ENCODE results near the gene HLA-A. TPM values are rescaled to one million over a fixed set of nuclear protein-coding genes. Genes with fewer than 3 reads are reported as not detected.

HLA-A gene
- total RNA-seq, 1 experiment from 2014 or later = 251 TPM

DNA sequence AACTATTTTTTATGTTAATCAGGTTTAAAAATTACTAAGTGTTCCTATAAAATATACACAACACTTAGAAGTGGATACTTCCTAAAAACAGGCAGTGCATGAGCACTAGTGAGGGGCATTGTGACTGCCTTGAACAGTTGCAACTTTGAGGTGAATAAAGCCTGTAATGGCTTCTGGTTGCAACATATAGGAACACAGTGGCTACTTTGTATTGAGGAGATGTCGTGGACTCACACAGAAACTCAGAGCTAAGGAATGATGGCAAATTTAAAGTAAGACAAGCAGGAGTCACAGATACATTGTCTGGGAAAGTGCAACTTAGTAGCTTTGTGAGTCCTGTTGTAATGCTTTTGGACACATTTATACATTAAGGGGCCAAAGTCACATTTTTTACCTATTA, 861 bp upstream of the HLA-A start:
- CTCF ChIA-PET = no interaction called here
- RAD21 ChIA-PET (ENCODE audit: low non-redundant PET in 1 of 2, low total read pairs in 2 of 2, uncharacterized antibody in 2 of 2, unreplicated experiment in 2 of 2) = no interaction called here
- Histone ChIP-seq H4K20me1 (ENCODE audit: insufficient read depth) (no peaks in the 10 kb centered on the region), H3K27ac (ENCODE audit: low read depth, low read length) (no peak overlapping the region), H3K4me1 (ENCODE audit: control insufficient read depth in 1 of 2, insufficient read depth in 2 of 2, low read length in 2 of 2) (peaks cover 0 to 20% of the 10 kb centered on the region in 2 experiments; a peak in 2 of 4 replicates), H2AFZ (ENCODE audit: low read depth, low read length, poor library complexity, severe bottlenecking) (no peak overlapping the region), H3K4me2 (ENCODE audit: low read length) (peak overlapping the region; percentile 88), H3K4me3 (replicated peaks in 1 of 2; ENCODE audit: low read depth in 1 of 2, low read length in 2 of 2) (peak overlapping the region; percentile 69 to 77), H3K27me3 (ENCODE audit: insufficient read depth, low read length) (no peaks in the 10 kb centered on the region), H3K9ac (ENCODE audit: low read length) (peak overlapping the region; percentile 89), H3K9me3 (ENCODE audit: control insufficient read depth in 1 of 2, insufficient read depth in 1 of 2, low read depth in 1 of 2, low read length in 2 of 2) (no peaks in the 10 kb centered on the region), H3K36me3 (ENCODE audit: control insufficient read depth in 1 of 2, insufficient read depth in 2 of 2, low read length in 2 of 2) (peaks cover 4 to 11% of the 10 kb centered on the region in 2 experiments; a peak in 3 of 4 replicates), H3K9me2 (ENCODE audit: insufficient read depth) (no peaks in the 10 kb centered on the region), H3K79me2 (ENCODE audit: insufficient read depth, low read length) (peaks cover 14% of the 10 kb centered on the region; the same call in 1 of the 2 replicates)
- intact Hi-C loops (cut with micrococcal nuclease) = no loop called here
- POLR2A ChIA-PET = no interaction called here
- DNase-seq (ENCODE audit: low read depth, low spot score) = no peak
- TF ChIP-seq SP1 (IDR thresholded peaks at IDR 0.05; ENCODE audit: low read depth) (no peak), ZNF274 (IDR thresholded peaks at IDR 0.05; ENCODE audit: low read depth, low read length) (no peak), RAD21 (IDR thresholded peaks at IDR 0.05; ENCODE audit: low read depth) (no peak)
- TF ChIP-seq, protein P1, sequence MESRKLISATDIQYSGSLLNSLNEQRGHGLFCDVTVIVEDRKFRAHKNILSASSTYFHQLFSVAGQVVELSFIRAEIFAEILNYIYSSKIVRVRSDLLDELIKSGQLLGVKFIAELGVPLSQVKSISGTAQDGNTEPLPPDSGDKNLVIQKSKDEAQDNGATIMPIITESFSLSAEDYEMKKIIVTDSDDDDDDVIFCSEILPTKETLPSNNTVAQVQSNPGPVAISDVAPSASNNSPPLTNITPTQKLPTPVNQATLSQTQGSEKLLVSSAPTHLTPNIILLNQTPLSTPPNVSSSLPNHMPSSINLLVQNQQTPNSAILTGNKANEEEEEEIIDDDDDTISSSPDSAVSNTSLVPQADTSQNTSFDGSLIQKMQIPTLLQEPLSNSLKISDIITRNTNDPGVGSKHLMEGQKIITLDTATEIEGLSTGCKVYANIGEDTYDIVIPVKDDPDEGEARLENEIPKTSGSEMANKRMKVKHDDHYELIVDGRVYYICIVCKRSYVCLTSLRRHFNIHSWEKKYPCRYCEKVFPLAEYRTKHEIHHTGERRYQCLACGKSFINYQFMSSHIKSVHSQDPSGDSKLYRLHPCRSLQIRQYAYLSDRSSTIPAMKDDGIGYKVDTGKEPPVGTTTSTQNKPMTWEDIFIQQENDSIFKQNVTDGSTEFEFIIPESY (IDR thresholded peaks at IDR 0.05; ENCODE audit: extremely low read depth, insufficient replicate concordance, low read length) = no peak
- TSS peak; percentile 77 for BruUV-seq (replicated peaks)
- ATAC-seq = no peak

DNA sequence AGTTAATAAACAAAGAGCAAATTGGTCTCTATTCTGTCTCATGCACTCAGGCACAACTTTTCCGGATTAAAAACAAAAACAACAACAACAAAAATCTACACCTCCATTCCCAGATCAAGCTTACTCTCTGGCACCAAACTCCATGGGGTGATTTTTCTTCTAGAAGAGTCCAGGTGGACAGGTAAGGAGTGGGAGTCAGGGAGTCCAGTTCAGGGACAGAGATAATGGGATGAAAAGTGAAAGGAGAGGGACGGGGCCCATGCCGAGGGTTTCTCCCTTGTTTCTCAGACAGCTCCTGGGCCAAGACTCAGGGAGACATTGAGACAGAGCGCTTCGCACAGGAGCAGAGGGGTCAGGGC, 437 bp upstream of the HLA-A start:
- peak overlapping the region; percentile 39; the same call in 1 of the 2 replicates for H3K27ac ChIP-seq (ENCODE audit: low read depth, low read length)
- intact Hi-C loops (cut with micrococcal nuclease) = no loop called here
- H3K4me3 ChIP-seq (replicated peaks in 1 of 2; ENCODE audit: low read depth in 1 of 2, low read length in 2 of 2) = peak overlapping the region; percentile 69 to 77
- peak; percentile 60 for ATAC-seq
- peaks cover 0 to 20% of the 10 kb centered on the region in 2 experiments; a peak in 2 of 4 replicates for H3K4me1 ChIP-seq (ENCODE audit: control insufficient read depth in 1 of 2, insufficient read depth in 2 of 2, low read length in 2 of 2)
- no peaks in the 10 kb centered on the region for H3K9me3 ChIP-seq (ENCODE audit: control insufficient read depth in 1 of 2, insufficient read depth in 1 of 2, low read depth in 1 of 2, low read length in 2 of 2)
- peak overlapping the region; percentile 88 for H3K4me2 ChIP-seq (ENCODE audit: low read length)
- ChIA-PET RAD21 (ENCODE audit: low non-redundant PET in 1 of 2, low total read pairs in 2 of 2, uncharacterized antibody in 2 of 2, unreplicated experiment in 2 of 2) (no interaction called here), CTCF (no interaction called here), POLR2A (no interaction called here)
- H4K20me1 ChIP-seq (ENCODE audit: insufficient read depth) = no peaks in the 10 kb centered on the region
- TF ChIP-seq ZFX (IDR thresholded peaks at IDR 0.05) (no peak), EZH2phosphoT487 (IDR thresholded peaks at IDR 0.05; ENCODE audit: borderline replicate concordance) (no peak), SRF (IDR thresholded peaks at IDR 0.05; ENCODE audit: low read depth) (no peak), FOSL1 (IDR thresholded peaks at IDR 0.05; ENCODE audit: low read depth) (no peak), ELF1 (IDR thresholded peaks at IDR 0.05; ENCODE audit: borderline replicate concordance, low read depth) (no peak), JUND (IDR thresholded peaks at IDR 0.05) (no peak), TCF7L2 (IDR thresholded peaks at IDR 0.05; ENCODE audit: borderline replicate concordance, extremely low read depth, insufficient read depth, insufficient read length) (no peak), CBX3 (IDR thresholded peaks at IDR 0.05; ENCODE audit: low read depth) (no peak)
- TF ChIP-seq, protein P2, sequence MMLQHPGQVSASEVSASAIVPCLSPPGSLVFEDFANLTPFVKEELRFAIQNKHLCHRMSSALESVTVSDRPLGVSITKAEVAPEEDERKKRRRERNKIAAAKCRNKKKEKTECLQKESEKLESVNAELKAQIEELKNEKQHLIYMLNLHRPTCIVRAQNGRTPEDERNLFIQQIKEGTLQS (IDR thresholded peaks at IDR 0.05) = no peak
- TF ChIP-seq, protein P3, sequence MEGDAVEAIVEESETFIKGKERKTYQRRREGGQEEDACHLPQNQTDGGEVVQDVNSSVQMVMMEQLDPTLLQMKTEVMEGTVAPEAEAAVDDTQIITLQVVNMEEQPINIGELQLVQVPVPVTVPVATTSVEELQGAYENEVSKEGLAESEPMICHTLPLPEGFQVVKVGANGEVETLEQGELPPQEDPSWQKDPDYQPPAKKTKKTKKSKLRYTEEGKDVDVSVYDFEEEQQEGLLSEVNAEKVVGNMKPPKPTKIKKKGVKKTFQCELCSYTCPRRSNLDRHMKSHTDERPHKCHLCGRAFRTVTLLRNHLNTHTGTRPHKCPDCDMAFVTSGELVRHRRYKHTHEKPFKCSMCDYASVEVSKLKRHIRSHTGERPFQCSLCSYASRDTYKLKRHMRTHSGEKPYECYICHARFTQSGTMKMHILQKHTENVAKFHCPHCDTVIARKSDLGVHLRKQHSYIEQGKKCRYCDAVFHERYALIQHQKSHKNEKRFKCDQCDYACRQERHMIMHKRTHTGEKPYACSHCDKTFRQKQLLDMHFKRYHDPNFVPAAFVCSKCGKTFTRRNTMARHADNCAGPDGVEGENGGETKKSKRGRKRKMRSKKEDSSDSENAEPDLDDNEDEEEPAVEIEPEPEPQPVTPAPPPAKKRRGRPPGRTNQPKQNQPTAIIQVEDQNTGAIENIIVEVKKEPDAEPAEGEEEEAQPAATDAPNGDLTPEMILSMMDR (IDR thresholded peaks at IDR 0.05 in 2 of 3, conservative IDR thresholded peaks at IDR 0.05 in 1 of 3; ENCODE audit: borderline replicate concordance in 1 of 3, insufficient read depth in 1 of 3, low read depth in 2 of 3, low read length in 2 of 3) = no peak
- H3K9ac ChIP-seq (ENCODE audit: low read length) = peak overlapping the region; percentile 89
- peaks cover 4 to 11% of the 10 kb centered on the region in 2 experiments; a peak in 3 of 4 replicates for H3K36me3 ChIP-seq (ENCODE audit: control insufficient read depth in 1 of 2, insufficient read depth in 2 of 2, low read length in 2 of 2)
- peaks cover 14% of the 10 kb centered on the region; the same call in 1 of the 2 replicates for H3K79me2 ChIP-seq (ENCODE audit: insufficient read depth, low read length)
- no TSS peak for BruUV-seq (replicated peaks)
- no peaks in the 10 kb centered on the region for H3K9me2 ChIP-seq (ENCODE audit: insufficient read depth)
- H2AFZ ChIP-seq (ENCODE audit: low read depth, low read length, poor library complexity, severe bottlenecking) = no peak overlapping the region
- DNase-seq (ENCODE audit: low read depth, low spot score) = no peak
- no peaks in the 10 kb centered on the region for H3K27me3 ChIP-seq (ENCODE audit: insufficient read depth, low read length)

Data from HCT116 (cell line).